ENCODE measurements around the gene ATP6V1B1.

ATP6V1B1 gene

GRCh38 chr2:70919672-70920366 is 15.9 kb upstream of the ATP6V1B1 start:
- ChIA-PET POLR2A (no interaction called here), CTCF (interaction anchor here (0.7 to 10.0 kb wide), 25 partner anchors 8 to 616 kb away, joined by 3 to 74 read pairs (median 4); partner anchors contain the start of gene FIGLA)
- peak; percentile 78 for DNase-seq (ENCODE audit: extremely low spot score)
- TF ChIP-seq CTCF (IDR thresholded peaks at IDR 0.05; ENCODE audit: control extremely low read depth, extremely low read depth, low read depth, missing control alignments) = peak; percentile 87

GRCh38 chr2:70920367-70920715 is 15.4 kb upstream of the ATP6V1B1 start:
- ChIA-PET CTCF (interaction anchor here (0.7 to 10.0 kb wide), 25 partner anchors 8 to 616 kb away, joined by 3 to 74 read pairs (median 4); partner anchors contain the start of gene FIGLA), POLR2A (no interaction called here)
- TF ChIP-seq CTCF (IDR thresholded peaks at IDR 0.05; ENCODE audit: control extremely low read depth, extremely low read depth, low read depth, missing control alignments) = no peak
- no peak for DNase-seq (ENCODE audit: extremely low spot score)

GRCh38 chr2:70921031-70921430 is 14.7 kb upstream of the ATP6V1B1 start:
- POLR2A ChIA-PET = no interaction called here
- CTCF ChIA-PET = interaction anchor here (1.0 to 10.0 kb wide), 17 partner anchors 7 to 617 kb away, joined by 3 to 74 read pairs (median 7); partner anchors contain the start of gene FIGLA
- no peak for DNase-seq (ENCODE audit: extremely low spot score)
- TF ChIP-seq CTCF (IDR thresholded peaks at IDR 0.05; ENCODE audit: control extremely low read depth, extremely low read depth, low read depth, missing control alignments) = no peak

- no peak for TF ChIP-seq CTCF (IDR thresholded peaks at IDR 0.05; ENCODE audit: control extremely low read depth, extremely low read depth, low read depth, missing control alignments)
- DNase-seq (ENCODE audit: extremely low spot score) = no peak
- POLR2A ChIA-PET = no interaction called here
- CTCF ChIA-PET = interaction anchor here (1.0 to 10.0 kb wide), 11 partner anchors 10 to 618 kb away, joined by 3 to 74 read pairs (median 10); partner anchors contain the start of gene FIGLA
Observed at GRCh38 chr2:70921839-70922234, 13.9 kb upstream of the ATP6V1B1 start.

GRCh38 chr2:70922235-70923234 is 13.2 kb upstream of the ATP6V1B1 start:
- DNase-seq (ENCODE audit: extremely low spot score) = no peak
- no peak for TF ChIP-seq CTCF (IDR thresholded peaks at IDR 0.05; ENCODE audit: control extremely low read depth, extremely low read depth, low read depth, missing control alignments)
- POLR2A ChIA-PET = no interaction called here
- CTCF ChIA-PET = interaction anchor here (1.0 to 10.0 kb wide), 11 partner anchors 10 to 618 kb away, joined by 3 to 74 read pairs (median 5); partner anchors contain the start of gene FIGLA

- POLR2A ChIA-PET = no interaction called here
- CTCF ChIA-PET = interaction anchor here (1.0 to 10.0 kb wide), 4 partner anchors 25 to 62 kb away, joined by 3 to 74 read pairs (median 4); no protein-coding TSS in a partner anchor
Observed at GRCh38 chr2:70923378-70924015, 12.2 kb upstream of the ATP6V1B1 start.

More at GRCh38 chr2:70923378-70924015, 12.2 kb upstream of the ATP6V1B1 start:
- DNase-seq (ENCODE audit: extremely low spot score) = peak; percentile 42
- TF ChIP-seq CTCF (IDR thresholded peaks at IDR 0.05; ENCODE audit: control extremely low read depth, extremely low read depth, low read depth, missing control alignments) = peak; percentile 19

Measured in GM10248 (cell line).